Tongue (tissue), 2 donors: ENCODE results near the gene SAMSN1. TPM values are rescaled to one million over a fixed set of nuclear protein-coding genes. Genes with fewer than 3 reads are reported as not detected.
"Not testable (repeated sequence)": the region's sequence is repeated elsewhere in the genome, so short reads cannot be mapped to it uniquely, and the experiment has no call there.

Experiments
- DNase-seq: peaks from one replicate; pipeline ENCODE4 v3.0.0-alpha.2; 2015
- total RNA-seq: library from RNA; depleted of rRNA; stranded (reverse); fragments of >200 nt; gene quantifications from one replicate; pipeline ENCODE4 v1.2.3, GENCODE V29; 2014

The SAMSN1 gene
- total RNA-seq, 1 donor from 2014 or later: 1.4 TPM

DNA sequence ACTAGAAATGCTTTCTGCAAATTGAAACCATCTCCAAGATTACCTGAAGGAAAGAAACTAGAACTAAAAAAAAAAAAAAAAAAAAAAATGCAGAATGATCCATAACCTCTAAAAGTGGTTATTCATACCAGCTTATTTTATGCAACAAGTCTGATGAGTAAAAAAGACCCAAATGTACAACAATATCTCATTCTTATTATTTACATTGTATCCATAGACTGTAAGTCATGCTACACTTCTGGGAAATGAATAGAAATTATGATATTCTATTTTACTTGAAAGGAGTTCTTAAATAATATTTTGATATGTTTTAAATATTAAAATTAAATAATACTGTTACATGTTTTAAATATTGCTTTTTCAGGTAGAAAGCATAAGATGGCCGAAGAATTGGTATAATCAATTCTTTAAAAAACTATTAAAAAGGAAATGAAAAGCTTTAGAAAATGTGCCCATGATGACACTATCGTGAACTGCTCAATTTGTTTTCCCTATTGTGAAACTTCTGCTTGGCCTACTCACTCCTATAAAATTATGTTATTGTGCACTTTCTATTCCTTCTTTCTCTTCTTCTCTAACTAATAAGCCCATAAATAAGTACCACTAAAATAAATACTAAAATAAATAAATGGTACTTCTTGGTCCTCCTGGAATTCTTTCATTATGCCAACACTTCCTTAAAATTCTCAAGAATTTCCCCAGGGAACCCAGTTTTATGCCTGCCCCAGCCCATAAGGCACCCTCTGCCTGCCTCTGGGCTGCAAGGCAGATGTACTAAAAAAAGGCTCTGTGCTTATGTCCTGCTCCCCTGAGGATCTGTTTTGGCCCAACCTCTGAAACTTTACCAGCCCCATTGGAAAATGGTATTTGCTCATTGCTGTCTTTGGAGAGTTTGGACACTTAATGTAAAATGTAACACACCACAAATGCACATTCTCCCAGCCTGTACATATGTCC is 18.1 kb downstream of the SAMSN1 start:
- no peak for DNase-seq

GRCh38 chr21:14526836-14527695 is 19.0 kb downstream of the SAMSN1 start:
- DNase-seq: no peak

DNA sequence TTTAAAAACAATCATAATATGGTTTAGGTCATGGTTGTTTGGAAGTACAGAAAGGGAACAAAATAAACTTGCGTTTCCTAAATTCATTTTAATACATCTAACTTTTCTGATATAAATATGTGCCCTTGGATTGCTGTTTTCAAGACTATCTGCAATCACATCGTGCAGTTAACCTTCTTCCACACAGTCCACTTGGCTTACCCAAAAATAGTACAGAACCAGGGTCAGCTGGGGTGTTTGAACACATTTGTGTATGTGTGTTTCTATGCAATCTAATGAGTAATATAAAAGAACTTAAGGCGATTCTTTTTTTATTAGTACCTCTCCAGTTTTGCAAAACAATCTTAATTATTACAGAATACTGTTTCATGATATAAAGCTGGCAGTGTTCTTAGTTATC is 19.9 kb downstream of the SAMSN1 start:
- DNase-seq: no peak

DNA sequence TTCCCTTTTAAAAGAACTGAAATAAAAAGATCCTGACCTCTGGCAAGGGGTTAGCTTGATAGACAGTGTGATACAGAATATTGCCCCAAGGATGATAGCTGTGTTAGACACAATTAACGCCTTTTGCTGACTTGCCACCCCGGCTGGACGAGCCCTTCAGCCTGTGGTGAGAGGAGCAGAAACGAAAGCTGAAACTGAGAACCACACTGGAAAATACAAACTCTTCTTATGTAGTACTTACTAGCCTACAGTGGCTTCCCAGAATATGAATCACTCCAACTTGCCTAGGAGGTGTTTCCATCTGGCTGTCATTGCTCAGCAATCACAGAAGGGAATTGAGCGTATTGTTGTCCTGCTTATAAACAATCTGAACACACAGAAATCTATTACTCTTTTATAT is 22.9 kb downstream of the SAMSN1 start:
- DNase-seq: peak; percentile 5

GRCh38 chr21:14522736-14523135 is 23.4 kb downstream of the SAMSN1 start:
- DNase-seq: no peak

GRCh38 chr21:14520535-14520934 is 25.6 kb downstream of the SAMSN1 start:
- no peak for DNase-seq

- DNase-seq: no peak
Measured at GRCh38 chr21:14519000-14519399, 27.1 kb downstream of the SAMSN1 start.

DNA sequence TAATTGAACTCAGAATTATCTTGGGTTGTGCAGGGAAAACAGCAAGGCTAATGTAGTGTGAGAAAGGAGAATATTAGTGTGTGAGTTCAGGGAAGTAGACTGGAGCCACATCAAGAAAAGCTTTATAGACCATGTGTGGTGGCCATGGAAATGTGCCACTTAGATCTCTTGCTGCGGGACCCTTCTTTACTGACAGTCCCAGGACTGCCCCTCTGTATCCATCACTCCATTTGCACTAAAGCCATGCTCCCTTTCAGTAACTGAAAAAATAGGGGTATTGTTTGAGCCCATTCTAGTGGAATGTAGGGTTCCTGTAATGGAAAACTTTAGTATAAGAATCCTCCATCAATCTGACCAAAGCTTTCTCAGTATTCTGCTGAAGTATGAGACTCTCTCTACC is 32.3 kb downstream of the SAMSN1 start:
- no peak for DNase-seq

GRCh38 chr21:14506859-14507457 is 39.2 kb downstream of the SAMSN1 start:
- DNase-seq: not testable (repeated sequence)

DNA sequence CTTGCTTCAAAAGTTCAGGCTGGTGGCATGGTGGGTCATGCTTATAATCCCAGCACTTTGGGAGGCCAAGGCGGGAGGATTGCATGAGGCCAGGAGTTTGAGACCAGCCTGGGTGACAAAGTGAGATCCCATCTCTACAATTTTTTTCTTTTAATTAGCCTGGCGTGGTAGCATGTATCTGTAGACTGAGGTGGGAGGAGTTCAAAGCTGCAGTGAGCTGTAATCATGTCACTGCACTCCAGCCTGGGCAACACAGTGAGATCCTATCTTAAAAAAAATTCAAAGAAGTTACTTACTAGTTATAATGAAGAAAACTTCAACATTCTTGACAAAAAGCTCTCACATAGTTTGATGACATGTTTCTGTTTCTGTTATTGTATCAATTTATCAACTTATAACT is 45.2 kb downstream of the SAMSN1 start:
- no peak for DNase-seq

DNA sequence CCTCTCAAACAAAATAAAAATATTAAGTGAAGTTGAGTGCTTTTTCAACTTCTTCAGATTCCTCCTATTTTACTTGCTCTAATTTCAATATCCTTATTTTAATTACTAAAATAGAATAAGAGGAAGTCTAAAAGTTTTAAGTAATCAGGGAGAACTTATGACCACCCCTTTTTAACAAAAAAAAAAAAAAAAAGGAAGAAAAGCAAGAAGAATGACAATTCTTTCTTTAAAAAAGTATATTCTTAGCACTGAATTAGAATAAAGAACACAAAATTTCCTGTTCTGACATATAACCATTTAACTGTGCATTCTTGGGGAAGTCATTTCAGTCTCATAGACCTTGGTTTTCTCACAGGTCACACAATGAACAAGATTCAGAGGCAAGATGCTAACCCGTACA is 46.8 kb downstream of the SAMSN1 start:
- DNase-seq: no peak

DNA sequence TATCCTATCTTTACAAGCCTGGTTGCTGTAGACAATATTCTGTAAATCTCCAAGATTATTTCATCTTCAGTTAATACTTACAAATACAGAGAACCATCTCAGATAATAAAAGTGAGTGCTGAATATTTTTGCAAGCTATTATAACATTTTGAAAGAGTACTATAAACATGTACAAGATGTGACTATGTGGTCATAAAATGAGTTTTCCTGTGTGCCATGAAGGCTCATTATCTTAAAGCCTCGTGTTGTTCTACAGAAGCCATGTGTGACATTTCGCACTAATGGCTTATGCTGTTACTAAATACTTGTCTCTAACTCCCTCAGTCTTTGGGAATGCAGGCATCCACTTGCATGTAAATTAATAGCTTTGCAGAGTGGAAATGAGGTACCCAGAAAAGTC is 48.3 kb downstream of the SAMSN1 start:
- DNase-seq: no peak

DNA sequence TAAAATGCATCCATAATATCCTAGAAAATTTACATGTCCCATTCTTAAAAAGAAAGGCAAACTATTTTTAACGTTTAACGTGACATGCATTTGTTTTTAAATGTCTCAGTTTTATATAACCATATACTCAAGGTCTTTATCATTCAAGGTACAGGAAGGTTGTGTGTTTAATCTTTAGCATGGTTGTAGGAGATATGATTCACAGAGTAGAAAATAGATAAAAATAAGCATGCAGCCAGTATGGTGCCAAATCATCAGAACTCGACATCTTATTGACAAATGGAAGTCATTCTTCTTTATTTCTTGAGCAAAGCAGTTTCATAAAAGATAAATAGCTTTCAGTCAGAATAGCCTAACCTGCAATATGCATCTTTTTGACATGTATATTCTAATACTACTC is 51.0 kb downstream of the SAMSN1 start:
- no peak for DNase-seq

DNA sequence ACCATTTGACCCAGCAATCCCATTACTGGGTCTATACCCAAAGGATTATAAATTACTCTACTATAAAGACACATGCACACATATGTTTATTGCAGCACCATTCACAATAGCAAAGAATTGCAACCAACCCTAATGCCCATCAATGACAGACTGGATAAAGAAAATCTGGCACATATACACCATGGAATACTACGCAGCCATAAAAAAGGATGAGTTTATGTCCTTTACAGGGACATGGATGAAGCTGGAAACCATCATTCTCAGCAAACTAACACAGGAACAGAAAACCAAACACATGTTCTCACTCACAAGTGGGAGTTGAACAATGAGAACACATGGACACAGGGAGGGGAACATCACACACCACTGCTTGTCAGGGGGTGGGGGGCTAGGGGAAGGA is 51.9 kb downstream of the SAMSN1 start:
- DNase-seq: not testable (repeated sequence)

DNA sequence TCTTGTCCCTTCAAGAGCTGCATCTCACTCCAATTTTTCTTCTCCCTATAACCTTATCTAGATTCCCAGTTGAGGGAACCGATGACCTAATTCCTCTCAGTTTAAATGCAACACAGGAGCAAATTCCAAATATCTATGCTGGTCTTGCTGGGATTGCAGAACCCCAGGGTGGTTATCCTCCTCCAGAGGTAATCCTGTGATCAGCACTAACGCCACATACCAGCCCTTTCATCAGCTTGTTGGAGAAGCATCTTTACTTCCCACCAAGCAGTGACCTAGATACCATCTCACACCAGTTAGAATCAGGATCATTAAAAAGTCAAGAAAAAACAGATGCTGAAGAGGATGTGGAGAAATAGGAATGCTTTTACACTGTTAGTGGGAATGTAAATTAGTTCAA is 52.4 kb downstream of the SAMSN1 start:
- DNase-seq: no peak

- DNase-seq: no peak
Measured at GRCh38 chr21:14492931-14493330, 53.2 kb downstream of the SAMSN1 start.

DNA sequence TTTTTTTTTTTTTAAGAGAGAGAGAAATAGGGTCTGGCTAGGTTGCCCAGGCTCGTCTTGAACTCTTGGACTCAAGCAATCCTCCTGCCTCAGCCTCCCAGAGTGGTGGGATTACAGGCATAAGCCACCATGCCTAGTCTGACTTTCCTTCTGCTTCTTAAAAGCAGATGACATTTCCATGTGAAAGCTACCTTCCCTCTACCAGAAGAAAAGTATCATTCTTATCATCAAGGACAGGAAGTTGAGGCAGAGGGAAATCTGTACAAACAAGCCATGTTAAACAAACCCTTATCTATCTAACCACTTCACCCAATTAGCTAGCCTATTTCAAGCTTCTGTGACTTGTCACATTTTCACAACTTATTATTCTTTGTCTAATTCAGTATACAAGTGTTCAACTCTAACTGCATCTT is 54.8 kb downstream of the SAMSN1 start:
- DNase-seq: no peak

DNA sequence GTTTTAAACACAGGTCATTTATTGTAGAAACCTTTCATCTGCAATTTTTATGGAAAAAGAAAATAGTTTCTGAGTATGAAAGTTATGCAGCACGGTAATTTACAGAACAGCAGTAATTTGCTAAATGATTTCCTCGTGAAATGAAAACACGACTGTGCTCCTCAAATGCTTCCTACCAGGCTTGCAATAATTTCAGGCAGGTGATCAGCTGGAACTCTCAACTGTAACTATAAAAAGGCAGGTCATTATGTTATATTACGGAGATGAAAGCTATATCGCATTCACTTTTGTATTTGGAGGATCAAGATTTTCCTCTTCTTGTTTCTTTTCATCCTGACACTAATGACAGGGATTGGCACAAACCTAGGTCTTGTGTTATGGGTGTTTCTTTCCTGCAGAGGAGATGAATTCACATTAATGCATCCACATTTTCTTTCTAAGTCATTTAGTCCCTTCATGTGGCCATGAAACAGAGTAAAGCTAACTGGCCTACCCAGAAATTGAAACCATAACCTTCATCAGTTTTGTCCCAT is 57.4 kb downstream of the SAMSN1 start:
- no peak for DNase-seq

- no peak for DNase-seq
Measured at GRCh38 chr21:14487490-14488432, 58.4 kb downstream of the SAMSN1 start.

DNA sequence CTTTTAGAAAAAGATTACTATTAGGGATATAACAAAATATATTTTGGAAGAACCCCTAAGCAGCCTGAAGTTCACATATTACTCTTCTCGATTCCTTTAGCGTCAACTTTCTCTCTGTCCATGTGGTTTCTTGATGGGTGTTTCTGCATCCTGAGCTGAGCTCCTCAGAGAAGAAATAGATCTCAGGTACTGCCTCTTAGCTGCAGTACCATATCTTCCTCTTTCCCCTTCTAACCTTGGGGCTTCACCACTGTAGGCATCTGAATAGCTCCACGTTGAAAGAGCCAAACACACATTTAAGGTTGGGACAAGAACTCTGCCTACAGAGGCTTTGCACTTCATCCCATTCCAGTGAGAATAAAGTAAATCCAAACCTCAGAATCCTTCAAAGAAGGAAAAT is 59.2 kb downstream of the SAMSN1 start:
- DNase-seq: no peak
